Measurements from ENCODE around the gene ZNF644.
"Not testable (repeated sequence)": the region's sequence is repeated elsewhere in the genome, so short reads cannot be mapped to it uniquely, and the experiment has no call there.

The ZNF644 gene
- total RNA-seq, result 119 to 217 (median 160) reads per million in 3 experiments

GRCh38 chr1:91021686-91022517 lies at the start of gene ZNF644:
ZNF644 (minus strand) TSS chr1:91022035; CDS start chr1:90982353, 39,682 bp downstream.
- peak; percentile 95 for DNase-seq

- DNase-seq, result no peak
Observed at GRCh38 chr1:91070298-91070697, 48.5 kb upstream of the ZNF644 start.

- no peak for DNase-seq
Observed at GRCh38 chr1:91066538-91066937, 44.7 kb upstream of the ZNF644 start.

DNA sequence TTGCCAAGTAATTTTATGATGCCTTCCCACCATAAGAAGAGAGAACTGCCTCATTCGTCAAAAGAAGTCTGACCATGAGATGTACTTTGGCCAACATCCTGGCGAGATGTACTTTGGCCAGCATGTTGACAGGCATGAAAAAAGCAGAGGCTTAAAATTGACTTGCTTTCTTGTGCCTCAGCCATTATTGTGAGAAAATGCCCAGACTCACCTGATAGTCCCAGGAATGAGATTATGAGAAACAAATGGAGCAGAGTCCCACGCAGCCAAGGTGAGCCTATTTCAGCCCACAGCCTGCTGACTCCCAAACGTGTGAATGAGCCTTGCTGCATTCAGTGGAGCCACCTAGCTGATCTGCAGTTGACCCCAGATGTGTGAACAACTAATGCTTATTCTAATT lies 43.5 kb upstream of the ZNF644 start:
- no peak for DNase-seq

DNA sequence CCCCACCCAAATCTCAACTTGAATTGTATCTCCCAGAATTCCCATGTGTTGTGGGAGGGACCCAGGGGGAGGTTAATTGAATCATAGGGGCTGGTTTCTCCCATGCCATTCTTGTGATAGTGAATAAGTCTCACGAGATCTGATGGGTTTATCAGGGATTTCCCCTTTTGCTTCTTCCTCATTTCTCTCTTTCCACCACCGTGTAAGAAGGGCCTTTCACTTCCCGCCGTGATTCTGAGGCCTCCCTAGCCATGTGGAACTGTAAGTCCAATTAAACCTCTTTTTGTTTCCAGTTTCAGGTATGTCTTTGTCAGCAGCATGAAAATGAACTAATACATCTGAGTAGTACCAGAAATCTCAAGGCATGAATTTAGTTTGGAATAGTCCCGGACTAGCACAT lies 41.6 kb upstream of the ZNF644 start:
- not testable (repeated sequence) for DNase-seq

DNA sequence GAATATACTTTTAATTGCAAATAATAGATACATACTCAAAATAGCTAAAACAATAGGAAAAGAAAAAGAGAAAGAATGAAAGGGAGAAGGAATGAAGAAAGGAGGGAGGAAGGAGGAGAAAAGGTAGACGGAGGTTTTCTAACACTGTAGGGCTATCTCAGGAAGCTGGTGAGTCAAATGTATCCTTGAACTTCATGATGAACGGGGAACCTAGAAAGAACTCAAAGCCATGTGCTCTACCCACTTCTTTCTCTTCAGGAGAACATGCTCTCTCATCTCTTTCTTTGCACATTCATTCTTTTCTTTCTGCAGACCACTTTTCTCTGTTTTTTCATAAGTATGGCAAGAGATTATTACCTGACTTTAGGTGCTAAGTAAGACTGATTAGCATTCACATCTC lies 37.3 kb upstream of the ZNF644 start:
- DNase-seq, result no peak

GRCh38 chr1:91057784-91058183 lies 35.9 kb upstream of the ZNF644 start:
- no peak for DNase-seq

- no peak for DNase-seq
Observed at GRCh38 chr1:91054780-91055481, 33.1 kb upstream of the ZNF644 start.

DNA sequence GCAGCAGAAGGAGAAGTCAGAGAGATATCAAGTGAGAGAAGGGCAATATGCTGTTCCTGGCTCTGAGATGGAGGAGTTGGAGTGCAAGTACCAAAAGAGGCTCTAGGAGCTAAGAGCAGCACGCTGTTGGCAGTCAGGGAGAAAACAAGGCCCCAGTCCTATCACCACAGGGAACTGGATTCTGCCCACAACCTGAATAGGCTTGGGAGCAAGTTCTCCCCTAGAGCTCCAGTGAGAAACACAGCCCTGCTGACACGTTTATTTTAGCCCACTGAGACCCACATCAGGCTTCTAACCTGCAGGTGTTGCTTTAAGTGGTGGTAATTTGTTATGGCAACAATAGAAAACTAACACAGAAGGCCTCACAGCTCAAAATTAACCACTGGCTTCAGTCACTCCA lies 31.8 kb upstream of the ZNF644 start:
- no peak for DNase-seq

- DNase-seq, result not testable (repeated sequence)
Observed at GRCh38 chr1:91049551-91049950, 27.7 kb upstream of the ZNF644 start.

- DNase-seq, result no peak
Observed at GRCh38 chr1:91046766-91047165, 24.9 kb upstream of the ZNF644 start.

DNA sequence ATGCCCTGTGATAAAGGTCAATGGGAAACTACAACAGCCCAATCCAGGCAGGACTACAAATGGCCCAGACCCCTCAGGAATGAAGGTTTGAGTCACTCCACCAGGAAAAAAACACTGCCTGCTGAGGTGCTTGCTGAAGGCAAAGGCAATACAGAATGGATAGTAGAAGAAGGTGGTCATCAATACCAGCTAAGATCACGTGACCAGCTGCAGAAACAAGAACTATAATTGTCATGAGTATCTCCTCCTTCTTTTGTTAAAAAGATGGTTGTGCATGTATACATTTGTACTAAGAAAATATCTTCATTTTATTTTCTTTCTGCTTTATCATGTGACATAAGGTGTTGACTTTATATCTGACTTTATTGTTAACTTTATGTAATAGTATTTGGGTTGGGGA lies 23.4 kb upstream of the ZNF644 start:
- no peak for DNase-seq

- DNase-seq, result not testable (repeated sequence)
Observed at GRCh38 chr1:91044776-91045175, 22.9 kb upstream of the ZNF644 start.

DNA sequence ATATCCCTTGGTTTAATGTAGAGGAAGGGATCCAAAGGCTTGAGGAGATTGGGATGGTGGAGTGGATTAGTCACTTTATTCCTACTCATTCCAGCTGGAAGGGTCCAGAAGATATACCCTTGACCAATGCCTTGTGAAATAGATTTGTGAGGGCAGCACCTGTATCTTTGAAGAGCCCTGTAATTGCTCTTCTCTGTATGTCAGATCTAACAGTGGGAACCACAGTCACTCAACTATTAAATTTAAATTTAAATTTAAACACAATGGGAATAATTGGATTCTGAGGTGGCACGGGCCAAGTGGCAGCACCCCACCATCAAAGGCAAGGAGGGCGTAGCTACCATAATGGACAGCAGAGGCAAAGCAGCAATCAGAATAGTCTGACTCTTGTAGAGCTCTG lies 20.5 kb upstream of the ZNF644 start:
- DNase-seq, result not testable (repeated sequence)

GRCh38 chr1:91038582-91038981 lies 16.7 kb upstream of the ZNF644 start:
- DNase-seq, result no peak

- no peak for DNase-seq
Observed at GRCh38 chr1:91036894-91037829, 15.3 kb upstream of the ZNF644 start.

DNA sequence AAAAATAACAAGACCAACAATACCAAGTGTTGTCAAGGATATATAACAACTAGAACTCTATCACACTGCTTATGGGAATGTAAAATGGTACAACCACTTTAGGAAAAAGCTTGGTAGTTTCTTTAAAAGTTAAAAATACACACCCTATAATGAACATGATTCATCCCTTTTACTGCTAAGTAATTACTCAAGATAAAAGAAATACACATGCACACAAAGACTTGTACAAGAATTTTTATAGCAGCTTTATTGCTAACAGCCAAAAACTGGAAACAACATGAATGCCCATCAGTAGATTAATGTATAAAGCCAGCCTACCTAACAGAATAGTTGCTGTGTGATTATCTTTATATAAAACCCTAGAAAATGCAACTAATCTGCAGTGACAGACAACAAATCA lies 10.5 kb upstream of the ZNF644 start:
- no peak for DNase-seq

- DNase-seq, result no peak
Observed at GRCh38 chr1:91031081-91031480, 9.2 kb upstream of the ZNF644 start.

DNA sequence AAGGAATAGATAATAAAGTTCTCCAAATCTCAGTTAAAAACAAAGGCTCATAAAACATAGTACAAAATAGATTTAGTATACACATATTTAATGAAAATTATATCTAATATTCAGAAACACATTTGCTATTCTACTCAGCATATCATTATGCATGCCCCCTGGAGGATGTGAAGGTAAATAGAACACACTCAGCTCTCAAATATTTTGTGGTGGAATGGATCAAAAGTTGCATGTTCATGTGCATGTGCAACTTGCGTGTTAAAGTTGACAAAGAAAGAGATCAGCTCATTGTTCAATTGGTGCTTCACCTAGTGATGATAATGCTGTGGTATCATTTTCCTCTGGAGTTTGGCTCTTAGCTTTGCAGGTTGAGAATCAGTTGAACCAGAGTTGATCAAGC lies 4.9 kb upstream of the ZNF644 start:
- DNase-seq, result no peak

DNA sequence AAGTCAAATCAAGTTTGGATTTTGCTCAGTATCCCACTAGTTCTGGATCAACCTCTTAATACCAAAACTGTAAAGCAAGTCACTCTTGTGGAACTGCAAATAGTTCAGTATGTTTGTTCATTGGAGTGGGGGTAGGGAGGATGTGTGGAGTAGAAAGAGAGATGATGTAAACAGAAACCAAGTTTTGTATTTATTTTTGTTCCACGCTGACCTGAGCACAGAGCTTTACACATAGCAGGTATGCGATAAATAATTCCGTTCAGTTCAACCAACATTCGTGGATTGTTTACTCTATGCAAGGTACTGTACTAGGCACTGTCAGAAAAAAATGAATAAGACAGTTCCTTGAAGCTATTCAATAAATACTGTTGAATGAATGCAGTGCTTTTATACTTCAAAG lies 4.5 kb upstream of the ZNF644 start:
- DNase-seq, result no peak

GRCh38 chr1:91024481-91025119 lies 2.8 kb upstream of the ZNF644 start:
- DNase-seq, result no peak

DNA sequence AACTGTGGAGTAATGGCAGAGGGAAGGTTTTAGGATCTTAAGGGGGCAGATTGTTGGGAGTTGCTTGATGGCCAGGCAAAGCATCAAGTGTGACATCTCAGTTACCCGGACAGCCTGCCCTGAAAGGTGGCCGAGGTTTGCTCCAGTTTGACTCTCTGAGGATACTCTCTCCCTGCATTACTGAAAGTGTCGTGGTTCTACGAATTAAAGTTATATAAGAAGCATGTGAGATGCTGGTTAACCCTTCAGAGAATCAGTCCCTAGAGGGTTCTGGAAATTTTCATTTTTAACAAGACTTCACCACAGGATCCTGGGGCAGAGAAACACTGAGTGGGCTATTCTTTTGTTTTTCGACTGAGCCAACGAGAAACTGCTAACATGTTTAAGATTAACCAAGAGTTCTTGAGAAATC lies 689 bp upstream of the ZNF644 start:
- DNase-seq, result no peak

Data from central memory CD4-positive, alpha-beta T cell (primary cell).